Glomerular endothelial cell (primary cell): ENCODE measurements around the gene ELAVL2. TPM values are rescaled to one million over a fixed set of nuclear protein-coding genes. Genes with fewer than 3 reads are reported as not detected.
A peak's percentile ranks its signal among the peaks of the same experiment; 100 is the strongest.
"Not testable (repeated sequence)": the region's sequence is repeated elsewhere in the genome, so short reads cannot be mapped to it uniquely, and the experiment has no call there.

Experiments
- DNase-seq: peaks from one replicate; pipeline ENCODE4 v3.0.0-alpha.2; 2011; ENCODE audit warnings: low read depth, low spot score; ENCODE audit errors: extremely low read depth
- total RNA-seq: library from RNA; depleted of rRNA; stranded (reverse); fragments of >200 nt; gene quantifications from 2 replicates; pipeline ENCODE4 v1.2.3, GENCODE V29; 2015

ELAVL2 gene
- total RNA-seq, 1 donor from 2014 or later = 5.5 TPM

GRCh38 chr9:23730364-23730763, 95.7 kb downstream of the ELAVL2 start:
- DNase-seq = no peak

- DNase-seq = no peak
These were observed 97.3 kb downstream of the ELAVL2 start for GRCh38 chr9:23728736-23729135.

GRCh38 chr9:23725279-23725946, 100.6 kb downstream of the ELAVL2 start:
- no peak for DNase-seq

- DNase-seq = no peak
These were observed 102.4 kb downstream of the ELAVL2 start for GRCh38 chr9:23723672-23724071.

- DNase-seq = not testable (repeated sequence)
These were observed 103.0 kb downstream of the ELAVL2 start for GRCh38 chr9:23723048-23723447.

GRCh38 chr9:23721466-23721865, 104.6 kb downstream of the ELAVL2 start:
- DNase-seq = no peak

GRCh38 chr9:23717505-23717904, 108.5 kb downstream of the ELAVL2 start:
- DNase-seq = no peak

GRCh38 chr9:23707249-23707648, 118.8 kb downstream of the ELAVL2 start:
- DNase-seq = no peak

GRCh38 chr9:23702311-23702922, 123.6 kb downstream of the ELAVL2 start:
- no peak for DNase-seq

GRCh38 chr9:23701291-23701690, 124.7 kb downstream of the ELAVL2 start:
- no peak for DNase-seq

GRCh38 chr9:23700359-23700758, 125.7 kb downstream of the ELAVL2 start:
- no peak for DNase-seq

GRCh38 chr9:23698161-23698560, 127.9 kb downstream of the ELAVL2 start:
- no peak for DNase-seq

- no peak for DNase-seq
These were observed 130.5 kb downstream of the ELAVL2 start for GRCh38 chr9:23695572-23695971.

GRCh38 chr9:23693374-23693773, 132.7 kb downstream of the ELAVL2 start:
- DNase-seq = no peak

- no peak for DNase-seq
These were observed 139.1 kb downstream of the ELAVL2 start for GRCh38 chr9:23686896-23687295.

- no peak for DNase-seq
These were observed 139.8 kb downstream of the ELAVL2 start for GRCh38 chr9:23686257-23686656.

- no peak for DNase-seq
These were observed 142.4 kb downstream of the ELAVL2 start for GRCh38 chr9:23683611-23684061.

GRCh38 chr9:23682891-23683431, 143.1 kb downstream of the ELAVL2 start:
- peak; percentile 41 for DNase-seq

- DNase-seq = no peak
These were observed 143.7 kb downstream of the ELAVL2 start for GRCh38 chr9:23682352-23682751.

- DNase-seq = no peak
These were observed 148.6 kb downstream of the ELAVL2 start for GRCh38 chr9:23677446-23677845.

- no peak for DNase-seq
These were observed 151.9 kb downstream of the ELAVL2 start for GRCh38 chr9:23674016-23674585.

- no peak for DNase-seq
These were observed 153.9 kb downstream of the ELAVL2 start for GRCh38 chr9:23672151-23672550.
